Gastroesophageal sphincter (tissue), 4 donors: ENCODE measurements around the gene AP3S2. TPM values are rescaled to one million over a fixed set of nuclear protein-coding genes. Genes with fewer than 3 reads are reported as not detected.

Experiments
- ATAC-seq: fragments of 150-250 bp; one replicate; pipeline ENCODE4 v1.9.1; 2016; ENCODE audit warnings: mild to moderate bottlenecking, moderate library complexity
- H3K27ac ChIP-seq, 4 donors: fragments of 200-600 bp; sonication (generic) in 3 of 4; 1 replicate in 3 of 4; 2 replicates in 1 of 4; pipeline ENCODE4 v1.5.1; 2016 to 2019
- H3K27me3 ChIP-seq: fragments of 200-600 bp; sonication (generic); one replicate; pipeline ENCODE4 v1.5.1; 2019
- H3K36me3 ChIP-seq, 2 donors: fragments of 200-600 bp; sonication (generic); one replicate each; pipeline ENCODE4 v1.5.1; 2019; ENCODE audit warnings: control low read depth in 1 of 2
- H3K4me1 ChIP-seq, 3 donors: fragments of 200-600 bp; sonication (generic); 1 replicate in 2 of 3; 2 replicates in 1 of 3; pipeline ENCODE4 v1.5.1; 2016 to 2019; ENCODE audit warnings: control low read depth in 2 of 3
- H3K4me3 ChIP-seq, 2 donors: fragments of 200-600 bp; sonication (generic); one replicate each; pipeline ENCODE4 v1.5.1; 2019; ENCODE audit warnings: mild to moderate bottlenecking in 1 of 2, moderate library complexity in 1 of 2
- H3K9me3 ChIP-seq, 3 donors: fragments of 200-600 bp; sonication (generic); one replicate each; pipeline ENCODE4 v1.5.1; 2017 to 2019; ENCODE audit warnings: control low read depth in 2 of 3
- EP300 ChIP-seq: sonication (generic); formaldehyde crosslinking; IDR thresholded peaks from one replicate; pipeline ENCODE4 v1.6.1; 2017; ENCODE audit warnings: antibody characterized with exemption, mild to moderate bottlenecking
- POLR2A ChIP-seq, 2 donors: fragments of 450-650 bp; IDR thresholded peaks; one replicate each; pipeline ENCODE4 v1.6.1; 2017; ENCODE audit warnings: antibody characterized with exemption in 2 of 2, mild to moderate bottlenecking in 2 of 2, moderate library complexity in 1 of 2
- POLR2AphosphoS5 ChIP-seq: sonication (generic); formaldehyde crosslinking; IDR thresholded peaks from one replicate; pipeline ENCODE4 v1.6.1; 2017; ENCODE audit warnings: antibody characterized with exemption
- WGBS, 2 donors: methylation state at CpG; one replicate each; pipeline ENCODE4 v1.1.5; 2018; ENCODE audit warnings: low coverage in 1 of 2; 5-methylcytosine and 5-hydroxymethylcytosine counted together
- total RNA-seq, 4 donors: library from RNA; depleted of rRNA; stranded (reverse); fragments of >200 nt; gene quantifications; one replicate each; pipeline ENCODE4 v1.1.0, GENCODE V29; 2016
- TF ChIP-seq, protein P1 (sequence below), 4 experiments: fragments of 200-600 bp in 2 of 4; fragments of 450-650 bp in 2 of 4; sonication (generic) in 1 of 4; IDR thresholded peaks; one replicate each; pipeline ENCODE4 v1.5.1; 2017 to 2019; ENCODE audit warnings: antibody characterized with exemption in 4 of 4, mild to moderate bottlenecking in 2 of 4, moderate library complexity in 2 of 4

The AP3S2 gene
- total RNA-seq, 4 donors from 2014 or later: 38.9 to 60.2 (median 46.2) TPM

DNA sequence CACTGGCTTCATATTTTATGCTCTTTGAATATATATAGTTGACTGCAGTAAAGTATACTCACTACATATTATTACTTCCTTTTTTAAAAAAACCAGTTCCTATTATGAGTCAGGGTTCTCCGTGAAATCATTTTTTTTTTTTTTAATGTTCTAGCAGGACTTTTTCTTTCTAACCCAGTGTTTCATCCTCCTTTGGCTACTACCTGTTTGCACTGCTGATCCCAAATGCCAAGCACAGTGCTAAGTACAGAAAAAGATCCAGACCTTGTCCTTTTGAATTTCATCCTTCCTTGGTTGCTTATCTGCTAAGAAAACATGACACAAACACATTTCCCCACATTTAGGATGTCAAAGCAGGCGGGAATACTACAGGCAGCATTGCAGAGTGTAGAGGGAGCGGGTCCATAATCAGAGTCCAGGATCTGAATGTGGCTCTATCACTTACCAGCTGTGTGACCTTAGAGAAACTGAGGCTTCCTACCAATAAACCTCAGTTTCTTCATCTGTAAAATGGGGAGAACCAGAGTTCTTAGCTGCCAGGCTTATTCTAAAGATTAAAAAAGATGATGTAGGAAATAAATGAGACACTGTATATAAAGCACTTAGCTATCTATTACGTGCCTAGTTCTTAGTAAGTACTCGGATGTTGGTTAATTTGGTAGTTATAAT, 42.0 kb downstream of the AP3S2 start:
- Histone ChIP-seq H3K4me1 (no peaks in the 10 kb centered on the region), H3K27ac (no peak overlapping the region), H3K9me3 (no peaks in the 10 kb centered on the region), H3K27me3 (no peaks in the 10 kb centered on the region), H3K4me3 (no peak overlapping the region), H3K36me3 (peaks cover 0 to 71% of the 10 kb centered on the region in 2 donors)
- ATAC-seq: no peak
- TF ChIP-seq, protein P1, sequence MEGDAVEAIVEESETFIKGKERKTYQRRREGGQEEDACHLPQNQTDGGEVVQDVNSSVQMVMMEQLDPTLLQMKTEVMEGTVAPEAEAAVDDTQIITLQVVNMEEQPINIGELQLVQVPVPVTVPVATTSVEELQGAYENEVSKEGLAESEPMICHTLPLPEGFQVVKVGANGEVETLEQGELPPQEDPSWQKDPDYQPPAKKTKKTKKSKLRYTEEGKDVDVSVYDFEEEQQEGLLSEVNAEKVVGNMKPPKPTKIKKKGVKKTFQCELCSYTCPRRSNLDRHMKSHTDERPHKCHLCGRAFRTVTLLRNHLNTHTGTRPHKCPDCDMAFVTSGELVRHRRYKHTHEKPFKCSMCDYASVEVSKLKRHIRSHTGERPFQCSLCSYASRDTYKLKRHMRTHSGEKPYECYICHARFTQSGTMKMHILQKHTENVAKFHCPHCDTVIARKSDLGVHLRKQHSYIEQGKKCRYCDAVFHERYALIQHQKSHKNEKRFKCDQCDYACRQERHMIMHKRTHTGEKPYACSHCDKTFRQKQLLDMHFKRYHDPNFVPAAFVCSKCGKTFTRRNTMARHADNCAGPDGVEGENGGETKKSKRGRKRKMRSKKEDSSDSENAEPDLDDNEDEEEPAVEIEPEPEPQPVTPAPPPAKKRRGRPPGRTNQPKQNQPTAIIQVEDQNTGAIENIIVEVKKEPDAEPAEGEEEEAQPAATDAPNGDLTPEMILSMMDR (IDR thresholded peaks at IDR 0.05): no peak
- TF ChIP-seq POLR2A (IDR thresholded peaks at IDR 0.05): no peak
- no peak for TF ChIP-seq EP300
- TF ChIP-seq POLR2AphosphoS5: no peak
- 88 to 90% methylated on average over 3 to 5 of the region's 5 CpGs for whole genome bisulfite sequencing, 2 donors

DNA sequence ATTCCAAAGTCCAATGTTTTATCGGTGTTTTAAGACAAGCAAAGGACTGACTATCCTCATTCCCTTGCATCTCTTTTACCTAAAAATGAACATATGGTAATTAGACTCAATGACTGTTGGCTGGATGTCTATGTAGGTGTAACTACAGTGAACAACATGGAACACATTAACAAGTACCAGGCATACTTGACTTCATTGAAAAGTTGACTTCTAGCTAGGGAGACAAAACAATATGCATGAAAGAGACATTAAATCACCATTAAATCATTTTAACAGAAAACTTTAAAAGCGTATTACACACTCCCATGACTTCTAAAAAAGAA, 44.9 kb downstream of the AP3S2 start:
- 94 to 100% methylated on average over 2 of the region's 2 CpGs for WGBS, 2 donors

DNA sequence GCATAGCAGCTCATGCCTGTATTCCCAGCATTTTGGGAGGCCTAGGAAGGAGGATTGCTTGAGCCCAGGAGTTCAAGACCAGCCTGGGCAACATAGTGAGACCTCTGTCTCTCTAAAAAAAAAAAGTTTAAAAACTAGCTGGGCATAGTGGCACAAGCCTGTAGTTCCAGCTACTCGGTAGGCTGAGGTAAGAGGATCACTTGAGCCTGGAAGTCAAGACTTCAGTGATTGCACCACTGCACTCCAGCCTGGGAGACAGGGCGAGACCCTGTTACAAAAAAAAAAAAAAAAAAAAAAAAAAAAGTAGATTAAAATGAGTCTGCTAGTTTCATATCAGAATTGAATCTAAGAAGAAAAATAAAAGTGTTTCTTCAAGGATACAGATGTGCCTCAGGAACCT, 46.7 kb downstream of the AP3S2 start:
- Histone ChIP-seq H3K4me3 (no peak overlapping the region), H3K9me3 (no peaks in the 10 kb centered on the region), H3K27ac (no peak overlapping the region), H3K4me1 (peaks cover 0 to 3% (median 0%) of the 10 kb centered on the region in 3 donors), H3K27me3 (no peaks in the 10 kb centered on the region), H3K36me3 (peaks cover 0 to 72% of the 10 kb centered on the region in 2 donors)
- 100% methylated on average over 1 of the region's 2 CpGs; no CpG with 5 or more reads in 1 of the 2 donors for WGBS, 2 donors
- TF ChIP-seq EP300 (no peak), POLR2A (IDR thresholded peaks at IDR 0.05) (no peak), POLR2AphosphoS5 (no peak)
- TF ChIP-seq, protein P1 (IDR thresholded peaks at IDR 0.05): no peak
- no peak for ATAC-seq

More for the DNA sequence above, 44.9 kb downstream of the AP3S2 start:
- TF ChIP-seq POLR2A (IDR thresholded peaks at IDR 0.05): no peak
- Histone ChIP-seq H3K27ac (no peak overlapping the region), H3K4me3 (no peak overlapping the region), H3K4me1 (peaks cover 0 to 3% (median 0%) of the 10 kb centered on the region in 3 donors), H3K9me3 (no peaks in the 10 kb centered on the region), H3K27me3 (no peaks in the 10 kb centered on the region), H3K36me3 (peaks cover 0 to 67% of the 10 kb centered on the region in 2 donors)
- ATAC-seq: no peak

DNA sequence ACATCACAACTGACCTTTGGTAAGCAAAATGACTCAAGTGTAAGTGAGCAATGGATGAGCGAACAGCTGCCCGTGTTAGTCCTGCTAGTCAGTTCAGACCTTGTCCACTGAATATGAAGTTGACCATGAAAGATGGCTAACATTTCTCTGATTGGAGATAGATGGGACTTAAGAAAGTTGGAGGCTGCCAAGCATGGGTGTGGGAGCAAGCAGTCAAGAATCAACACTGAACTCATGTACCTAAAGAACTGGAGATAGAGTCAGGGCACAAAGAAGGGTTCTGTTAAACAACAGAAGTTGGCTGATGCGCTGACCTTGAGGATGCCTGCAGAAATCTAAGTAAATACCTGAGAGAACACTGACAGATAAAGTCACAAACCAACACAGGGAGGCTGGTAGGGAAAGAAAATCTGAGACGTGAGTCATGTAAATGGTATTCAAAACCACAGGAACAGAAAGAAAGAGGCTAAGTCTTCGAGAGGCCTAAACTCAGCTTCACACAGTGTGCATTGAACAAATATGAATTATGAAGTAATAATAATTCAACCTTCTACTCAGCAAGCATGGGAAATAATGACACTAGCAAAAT, 48.4 kb downstream of the AP3S2 start:
- Histone ChIP-seq H3K4me3 (no peak overlapping the region), H3K36me3 (peaks cover 0 to 71% of the 10 kb centered on the region in 2 donors), H3K27ac (no peak overlapping the region), H3K4me1 (peaks cover 0 to 3% (median 0%) of the 10 kb centered on the region in 3 donors), H3K27me3 (no peaks in the 10 kb centered on the region), H3K9me3 (no peaks in the 10 kb centered on the region)
- TF ChIP-seq POLR2AphosphoS5 (no peak), EP300 (no peak), POLR2A (IDR thresholded peaks at IDR 0.05) (no peak)
- TF ChIP-seq, protein P1 (IDR thresholded peaks at IDR 0.05): no peak
- WGBS, 2 donors: 63 to 68% methylated on average over 4 to 5 of the region's 5 CpGs
- peak; percentile 46 for ATAC-seq

DNA sequence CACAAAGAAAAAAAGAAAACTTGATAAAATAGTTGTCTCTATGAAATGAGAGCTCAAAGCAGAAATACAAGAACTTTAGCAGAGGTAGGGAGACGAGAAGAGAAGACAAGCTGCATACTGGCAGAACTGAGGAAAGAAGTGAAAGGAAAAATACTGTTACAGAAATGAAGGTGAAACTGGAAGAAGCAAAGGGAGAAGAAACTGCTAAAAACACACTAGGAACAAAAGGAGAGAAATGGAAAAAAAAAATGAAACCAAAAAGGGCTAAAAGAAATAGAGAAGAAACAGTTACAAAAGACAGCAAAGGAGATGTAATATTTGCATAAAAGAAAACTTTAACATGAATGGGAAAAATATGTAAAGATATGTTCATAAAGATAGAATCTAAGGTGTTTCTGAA, 51.8 kb downstream of the AP3S2 start:
- no peaks in the 10 kb centered on the region for H3K9me3 ChIP-seq
- H3K4me3 ChIP-seq: no peak overlapping the region
- H3K36me3 ChIP-seq: peaks cover 0 to 63% of the 10 kb centered on the region in 2 donors
- TF ChIP-seq EP300 (no peak), POLR2A (IDR thresholded peaks at IDR 0.05) (no peak), POLR2AphosphoS5 (no peak)
- TF ChIP-seq, protein P1 (IDR thresholded peaks at IDR 0.05): no peak
- 83 to 87% methylated on average over 1 of the region's 1 CpG for WGBS, 2 donors
- peaks cover 0 to 29% (median 0%) of the 10 kb centered on the region in 3 donors for H3K4me1 ChIP-seq
- no peak overlapping the region for H3K27ac ChIP-seq
- no peak for ATAC-seq
- no peaks in the 10 kb centered on the region for H3K27me3 ChIP-seq
